SK-N-SH (cell line): Measurements from ENCODE around the gene NELFA. TPM values are rescaled to one million over a fixed set of nuclear protein-coding genes. Genes with fewer than 3 reads are reported as not detected.

Experiments used
- CTCF ChIA-PET: fragments of 300-600, 350-600 bp; formaldehyde crosslinking; extraction: SDS; loops from one replicate; lab custom pipeline; 2021; lab: Yijun Ruan, JAX
- POLR2A ChIA-PET: fragments of 350-600 bp; sonication (Branson Sonifier 250); formaldehyde crosslinking; extraction: SDS; loops from one replicate; lab custom pipeline; 2020; ENCODE audit warnings: antibody characterized with exemption, inconsistent platforms; lab: Yijun Ruan, JAX
- DNase-seq: peaks from one replicate; pipeline ENCODE4 v3.0.0; 2012
- H2AFZ ChIP-seq: fragments of 200-600 bp; sonication (generic); 2 replicates; pipeline ENCODE4 v1.8.1; 2016; ENCODE audit warnings: antibody characterized with exemption, mild to moderate bottlenecking, low read depth
- H3F3A ChIP-seq: fragments of 200-600 bp; sonication (generic); replicated peaks from 2 replicates; pipeline ENCODE3; 2016; ENCODE audit warnings: antibody characterized with exemption, mild to moderate bottlenecking; ENCODE audit not compliant: insufficient read depth
- H3K27ac ChIP-seq, 2 experiments: fragments of 200-500 bp in 1 of 2; fragments of 200-600 bp in 1 of 2; sonication (Bioruptor generic) in 1 of 2; sonication (generic), shearing (Covaris generic) in 1 of 2; 2 replicates each; pipeline versions ENCODE4 v1.5.1 to v1.6.1; 2014 to 2016; ENCODE audit warnings: low read depth in 2 of 2, inconsistent platforms in 1 of 2, low read length in 1 of 2, mild to moderate bottlenecking in 1 of 2, mixed read lengths in 1 of 2
- H3K27me3 ChIP-seq: fragments of 200-600 bp; sonication (generic), shearing (Covaris generic); 2 replicates; pipeline ENCODE4 v1.6.1; 2016; ENCODE audit warnings: mixed run types; ENCODE audit not compliant: insufficient read depth
- H3K36me3 ChIP-seq, 2 experiments: fragments of 200-500 bp in 1 of 2; fragments of 200-600 bp in 1 of 2; sonication (Bioruptor generic) in 1 of 2; sonication (generic) in 1 of 2; replicated peaks in 1 of 2; 2 replicates each; pipeline versions ENCODE3 to v1.5.1; 2014 to 2016; ENCODE audit warnings: low read length in 1 of 2, mild to moderate bottlenecking in 1 of 2; ENCODE audit not compliant: insufficient read depth in 2 of 2, control insufficient read depth in 1 of 2
- H3K4me1 ChIP-seq, 2 experiments: fragments of 200-500 bp in 1 of 2; fragments of 200-600 bp in 1 of 2; sonication (Bioruptor generic) in 1 of 2; sonication (generic), shearing (Covaris generic) in 1 of 2; 2 replicates each; pipeline versions ENCODE4 v1.5.1 to v1.6.1; 2014 to 2016; ENCODE audit warnings: low read depth in 1 of 2, low read length in 1 of 2, mixed run types in 1 of 2; ENCODE audit not compliant: insufficient read depth in 2 of 2, control insufficient read depth in 1 of 2
- H3K4me2 ChIP-seq: fragments of 200-600 bp; sonication (generic), shearing (Covaris generic); 2 replicates; pipeline ENCODE4 v1.6.1; 2017; ENCODE audit warnings: mixed run types
- H3K4me3 ChIP-seq, 2 experiments: fragments of 200-500 bp in 1 of 2; fragments of 200-600 bp in 1 of 2; sonication (Bioruptor generic) in 1 of 2; sonication (generic), shearing (Covaris generic) in 1 of 2; 2 replicates each; pipeline versions ENCODE4 v1.5.1 to v1.8.1; 2014 to 2016; ENCODE audit warnings: low read depth in 2 of 2, inconsistent platforms in 1 of 2, low read length in 1 of 2, mild to moderate bottlenecking in 1 of 2, mixed read lengths in 1 of 2, moderate library complexity in 1 of 2
- H3K79me2 ChIP-seq: fragments of 200-600 bp; sonication (generic); 2 replicates; pipeline ENCODE4 v1.8.1; 2017; ENCODE audit warnings: mild to moderate bottlenecking; ENCODE audit not compliant: insufficient read depth
- H3K9ac ChIP-seq: fragments of 200-600 bp; sonication (generic); 2 replicates; pipeline ENCODE4 v1.6.1; 2017; ENCODE audit warnings: mixed run types
- H3K9me2 ChIP-seq: fragments of 200-600 bp; sonication (generic); 2 replicates; pipeline ENCODE4 v1.6.1; 2017; ENCODE audit warnings: mixed run types
- H3K9me3 ChIP-seq: fragments of 200-600 bp; sonication (generic); 2 replicates; pipeline ENCODE4 v1.6.1; 2017; ENCODE audit warnings: mixed run types, mild to moderate bottlenecking, moderate library complexity
- H4K20me1 ChIP-seq: fragments of 200-600 bp; sonication (generic); 2 replicates; pipeline ENCODE4 v1.6.1; 2017; ENCODE audit warnings: mild to moderate bottlenecking, mixed run types; ENCODE audit not compliant: insufficient read depth
- CHD2 ChIP-seq: fragments of 150-350 bp; IDR thresholded peaks from 2 replicates; pipeline ENCODE4 v1.6.1; 2018; ENCODE audit warnings: low read length; ENCODE audit not compliant: partially characterized antibody
- ELF1 ChIP-seq: IDR thresholded peaks from 2 replicates; pipeline ENCODE4 v1.4.0; 2012
- EP300 ChIP-seq, 2 experiments: IDR thresholded peaks; 2 replicates each; pipeline versions ENCODE4 v1.4.0 to v1.6.1; 2012; ENCODE audit warnings: borderline replicate concordance in 1 of 2, low read depth in 1 of 2, low read length in 1 of 2
- FOSL2 ChIP-seq: IDR thresholded peaks from 2 replicates; pipeline ENCODE4 v1.4.0; 2012; ENCODE audit warnings: low read depth, mild to moderate bottlenecking, moderate library complexity, borderline replicate concordance
- FOXM1 ChIP-seq: IDR thresholded peaks from 2 replicates; pipeline ENCODE4 v1.4.0; 2012; ENCODE audit warnings: low read depth, mild to moderate bottlenecking
- GABPA ChIP-seq: IDR thresholded peaks from 2 replicates; pipeline ENCODE4 v1.4.0; 2012; ENCODE audit warnings: low read depth, mild to moderate bottlenecking
- GATA2 ChIP-seq: sonication (generic); formaldehyde crosslinking; IDR thresholded peaks from 2 replicates; pipeline ENCODE4 v1.5.0; 2020; ENCODE audit warnings: mild to moderate bottlenecking, missing genetic modification reagents
- JUND ChIP-seq: IDR thresholded peaks from 2 replicates; pipeline ENCODE4 v1.4.0; 2012
- MEF2A ChIP-seq: IDR thresholded peaks from 2 replicates; pipeline ENCODE4 v1.4.0; 2012; ENCODE audit warnings: low read depth, borderline replicate concordance
- MXI1 ChIP-seq: IDR thresholded peaks from 2 replicates; pipeline ENCODE4 v1.6.1; 2012; ENCODE audit warnings: mild to moderate bottlenecking, low read depth, low read length, improper control_type of control experiment
- NRF1 ChIP-seq: IDR thresholded peaks from 2 replicates; pipeline ENCODE4 v1.6.1; 2012; ENCODE audit warnings: low read depth, mild to moderate bottlenecking, low read length
- POLR2AphosphoS5 ChIP-seq: IDR thresholded peaks from 2 replicates; pipeline ENCODE4 v1.6.1; 2012; ENCODE audit warnings: low read depth, low read length
- RFX5 ChIP-seq: IDR thresholded peaks from 2 replicates; pipeline ENCODE4 v1.6.1; 2012; ENCODE audit warnings: mild to moderate bottlenecking, improper control_type of control experiment, low read length
- RXRA ChIP-seq: IDR thresholded peaks from 2 replicates; pipeline ENCODE4 v1.4.0; 2012; ENCODE audit warnings: low read depth, mild to moderate bottlenecking, borderline replicate concordance
- TAF1 ChIP-seq: IDR thresholded peaks from 2 replicates; pipeline ENCODE4 v1.6.1; 2012; ENCODE audit warnings: low read depth, mild to moderate bottlenecking, low read length, moderate library complexity, borderline replicate concordance
- TCF12 ChIP-seq: IDR thresholded peaks from 2 replicates; pipeline ENCODE4 v1.4.0; 2012
- TEAD4 ChIP-seq: IDR thresholded peaks from 2 replicates; pipeline ENCODE4 v1.4.0; 2012; ENCODE audit warnings: mild to moderate bottlenecking, borderline replicate concordance; ENCODE audit not compliant: insufficient read depth
- YY1 ChIP-seq: IDR thresholded peaks from 2 replicates; pipeline ENCODE4 v1.4.0; 2012; ENCODE audit warnings: low read depth, mild to moderate bottlenecking
- WGBS: methylation state at CpG from one replicate; pipeline ENCODE4 v1.1.6; 2017; ENCODE audit warnings: low lambda C conversion rate; 5-methylcytosine and 5-hydroxymethylcytosine counted together
- polyA plus RNA-seq, 3 experiments: library from polyadenylated mRNA; depleted of rRNA; stranded (reverse); fragments of >200 nt; gene quantifications; 2 replicates each; pipeline ENCODE4 v1.2.3, GENCODE V29; 2012
- TF ChIP-seq, protein P1 (sequence below): IDR thresholded peaks from 2 replicates; pipeline ENCODE4; 2012
- TF ChIP-seq, protein P2 (sequence below): IDR thresholded peaks from 2 replicates; pipeline ENCODE4 v1.4.0; 2012; ENCODE audit warnings: low read depth, borderline replicate concordance
- TF ChIP-seq, protein P3 (sequence below): IDR thresholded peaks from 2 replicates; pipeline ENCODE4 v1.4.0; 2012; ENCODE audit warnings: low read depth, borderline replicate concordance

NELFA gene
- polyA plus RNA-seq, 1 of the 3 experiments (the other 2 are of a cell fraction), result 26.8 TPM

DNA sequence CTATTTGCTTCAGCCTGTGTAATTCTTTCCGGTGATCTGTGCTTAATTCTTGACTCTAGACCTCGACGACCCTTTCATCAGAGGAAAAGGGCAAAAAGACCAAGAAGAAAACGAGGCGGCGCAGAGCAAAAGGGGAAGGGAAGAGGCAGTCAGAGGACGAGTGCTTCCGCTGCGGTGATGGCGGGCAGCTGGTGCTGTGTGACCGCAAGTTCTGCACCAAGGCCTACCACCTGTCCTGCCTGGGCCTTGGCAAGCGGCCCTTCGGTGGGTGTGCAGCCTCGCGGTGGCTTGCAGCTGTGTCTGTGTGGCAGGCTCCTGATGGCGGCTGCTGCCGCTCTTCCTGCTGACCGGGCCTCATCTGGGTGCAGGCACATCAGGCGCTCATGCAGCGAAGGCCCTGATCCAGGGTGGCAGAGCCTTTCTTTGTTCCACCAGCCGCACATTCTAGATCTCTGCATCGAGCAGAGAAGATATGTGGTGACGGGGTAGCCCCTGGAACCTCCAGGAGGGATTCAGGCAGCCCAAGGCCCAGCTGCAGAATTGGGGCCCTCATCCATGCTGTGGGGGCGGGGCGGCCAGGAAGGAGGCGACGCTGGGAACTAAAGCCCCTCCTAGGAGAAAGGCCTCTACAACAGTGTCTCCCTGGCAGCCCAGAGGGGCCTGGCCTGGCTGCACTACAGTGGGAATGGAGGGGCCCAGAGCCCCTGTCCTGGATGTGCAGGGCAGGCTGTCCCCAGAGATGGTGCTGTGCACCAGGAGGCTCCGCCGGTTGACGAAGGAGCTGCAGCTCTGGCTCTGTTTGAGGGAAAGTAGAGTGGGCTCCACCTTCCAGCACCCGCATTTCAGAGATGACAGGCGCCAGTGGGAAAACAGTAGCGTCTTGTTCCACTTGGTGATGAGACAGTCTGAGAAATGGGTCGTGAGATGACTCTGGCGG, 32.1 kb downstream of the NELFA start:
- WGBS, result 98% methylated on average over 26 of the region's 35 CpGs
- no peaks in the 10 kb centered on the region for H3K4me1 ChIP-seq
- H3F3A ChIP-seq, result peaks cover 23% of the 10 kb centered on the region
- H3K9ac ChIP-seq, result no peak overlapping the region
- no peak overlapping the region for H3K4me3 ChIP-seq
- H2AFZ ChIP-seq, result no peak overlapping the region
- H3K79me2 ChIP-seq, result peaks cover 12% of the 10 kb centered on the region
- no peaks in the 10 kb centered on the region for H3K9me2 ChIP-seq
- TF ChIP-seq RXRA (no peak), YY1 (no peak), MEF2A (no peak), EP300 (IDR thresholded peaks at IDR 0.05; ENCODE audit: borderline replicate concordance in 1 of 2, low read depth in 1 of 2, low read length in 1 of 2) (no peak), FOSL2 (no peak), POLR2AphosphoS5 (no peak), ELF1 (no peak), RFX5 (no peak), TEAD4 (no peak), CHD2 (no peak)
- TF ChIP-seq, protein P1, sequence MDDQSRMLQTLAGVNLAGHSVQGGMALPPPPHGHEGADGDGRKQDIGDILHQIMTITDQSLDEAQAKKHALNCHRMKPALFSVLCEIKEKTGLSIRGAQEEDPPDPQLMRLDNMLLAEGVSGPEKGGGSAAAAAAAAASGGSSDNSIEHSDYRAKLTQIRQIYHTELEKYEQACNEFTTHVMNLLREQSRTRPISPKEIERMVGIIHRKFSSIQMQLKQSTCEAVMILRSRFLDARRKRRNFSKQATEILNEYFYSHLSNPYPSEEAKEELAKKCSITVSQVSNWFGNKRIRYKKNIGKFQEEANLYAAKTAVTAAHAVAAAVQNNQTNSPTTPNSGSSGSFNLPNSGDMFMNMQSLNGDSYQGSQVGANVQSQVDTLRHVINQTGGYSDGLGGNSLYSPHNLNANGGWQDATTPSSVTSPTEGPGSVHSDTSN, result no peak
- TF ChIP-seq, protein P2, sequence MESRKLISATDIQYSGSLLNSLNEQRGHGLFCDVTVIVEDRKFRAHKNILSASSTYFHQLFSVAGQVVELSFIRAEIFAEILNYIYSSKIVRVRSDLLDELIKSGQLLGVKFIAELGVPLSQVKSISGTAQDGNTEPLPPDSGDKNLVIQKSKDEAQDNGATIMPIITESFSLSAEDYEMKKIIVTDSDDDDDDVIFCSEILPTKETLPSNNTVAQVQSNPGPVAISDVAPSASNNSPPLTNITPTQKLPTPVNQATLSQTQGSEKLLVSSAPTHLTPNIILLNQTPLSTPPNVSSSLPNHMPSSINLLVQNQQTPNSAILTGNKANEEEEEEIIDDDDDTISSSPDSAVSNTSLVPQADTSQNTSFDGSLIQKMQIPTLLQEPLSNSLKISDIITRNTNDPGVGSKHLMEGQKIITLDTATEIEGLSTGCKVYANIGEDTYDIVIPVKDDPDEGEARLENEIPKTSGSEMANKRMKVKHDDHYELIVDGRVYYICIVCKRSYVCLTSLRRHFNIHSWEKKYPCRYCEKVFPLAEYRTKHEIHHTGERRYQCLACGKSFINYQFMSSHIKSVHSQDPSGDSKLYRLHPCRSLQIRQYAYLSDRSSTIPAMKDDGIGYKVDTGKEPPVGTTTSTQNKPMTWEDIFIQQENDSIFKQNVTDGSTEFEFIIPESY, result no peak
- peaks cover 30 to 75% of the 10 kb centered on the region in 2 experiments for H3K36me3 ChIP-seq
- H3K9me3 ChIP-seq, result no peaks in the 10 kb centered on the region
- DNase-seq, result no peak
- ChIA-PET CTCF (no interaction called here), POLR2A (no interaction called here)
- no peak overlapping the region for H3K4me2 ChIP-seq
- H3K27ac ChIP-seq, result no peak overlapping the region
- H4K20me1 ChIP-seq, result no peaks in the 10 kb centered on the region
- no peaks in the 10 kb centered on the region for H3K27me3 ChIP-seq

DNA sequence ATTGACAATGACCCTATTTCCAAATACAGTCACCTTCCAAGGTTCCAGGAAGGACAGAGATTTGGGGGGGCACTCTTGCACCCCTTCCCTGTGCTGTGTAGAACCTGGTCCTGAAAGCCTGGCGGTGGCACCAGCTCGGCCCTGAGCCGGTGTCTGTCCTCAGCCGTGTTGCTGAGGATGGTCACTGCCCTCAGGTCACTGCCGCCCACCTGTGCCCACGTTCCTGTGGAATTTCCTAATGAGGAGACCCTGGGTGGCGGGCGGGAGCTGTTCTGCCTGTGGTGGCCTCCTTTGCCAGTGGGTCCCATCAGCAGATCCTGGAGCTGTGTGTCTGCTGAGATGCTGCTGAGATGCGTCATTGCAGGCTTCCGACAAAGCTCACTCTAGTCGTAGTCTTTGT, 32.9 kb downstream of the NELFA start:
- no peaks in the 10 kb centered on the region for H4K20me1 ChIP-seq
- H3K4me3 ChIP-seq, result no peak overlapping the region
- no peak for DNase-seq
- no peak overlapping the region for H3K27ac ChIP-seq
- WGBS, result no CpG with 5 or more reads among the region's 11 CpGs
- no peaks in the 10 kb centered on the region for H3K27me3 ChIP-seq
- H3K4me2 ChIP-seq, result no peak overlapping the region
- ChIA-PET CTCF (no interaction called here), POLR2A (no interaction called here)
- H3K9me2 ChIP-seq, result no peaks in the 10 kb centered on the region
- H3K4me1 ChIP-seq, result no peaks in the 10 kb centered on the region
- no peaks in the 10 kb centered on the region for H3K9me3 ChIP-seq
- no peak overlapping the region for H3K9ac ChIP-seq
- H3F3A ChIP-seq, result peaks cover 18% of the 10 kb centered on the region
- no peak overlapping the region for H2AFZ ChIP-seq
- H3K79me2 ChIP-seq, result peaks cover 17% of the 10 kb centered on the region
- peaks cover 28 to 73% of the 10 kb centered on the region in 2 experiments for H3K36me3 ChIP-seq
- TF ChIP-seq, protein P2, result no peak
- TF ChIP-seq FOXM1, result no peak
- no peak for TF ChIP-seq GABPA
- no peak for TF ChIP-seq NRF1
- no peak for TF ChIP-seq TAF1
- TF ChIP-seq RFX5, result no peak
- no peak for TF ChIP-seq MXI1
- TF ChIP-seq JUND, result no peak
- TF ChIP-seq, protein P3, sequence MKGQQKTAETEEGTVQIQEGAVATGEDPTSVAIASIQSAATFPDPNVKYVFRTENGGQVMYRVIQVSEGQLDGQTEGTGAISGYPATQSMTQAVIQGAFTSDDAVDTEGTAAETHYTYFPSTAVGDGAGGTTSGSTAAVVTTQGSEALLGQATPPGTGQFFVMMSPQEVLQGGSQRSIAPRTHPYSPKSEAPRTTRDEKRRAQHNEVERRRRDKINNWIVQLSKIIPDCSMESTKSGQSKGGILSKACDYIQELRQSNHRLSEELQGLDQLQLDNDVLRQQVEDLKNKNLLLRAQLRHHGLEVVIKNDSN, result no peak
- TF ChIP-seq TEAD4, result no peak
- no peak for TF ChIP-seq MEF2A
- TF ChIP-seq POLR2AphosphoS5, result no peak
- no peak for TF ChIP-seq GATA2 (CRISPR knock-in tag)
- TF ChIP-seq TCF12, result no peak
